ENCODE measurements around the gene TOP2A.
"Not testable (repeated sequence)": the region's sequence is repeated elsewhere in the genome, so short reads cannot be mapped to it uniquely, and the experiment has no call there.

The TOP2A gene

DNA sequence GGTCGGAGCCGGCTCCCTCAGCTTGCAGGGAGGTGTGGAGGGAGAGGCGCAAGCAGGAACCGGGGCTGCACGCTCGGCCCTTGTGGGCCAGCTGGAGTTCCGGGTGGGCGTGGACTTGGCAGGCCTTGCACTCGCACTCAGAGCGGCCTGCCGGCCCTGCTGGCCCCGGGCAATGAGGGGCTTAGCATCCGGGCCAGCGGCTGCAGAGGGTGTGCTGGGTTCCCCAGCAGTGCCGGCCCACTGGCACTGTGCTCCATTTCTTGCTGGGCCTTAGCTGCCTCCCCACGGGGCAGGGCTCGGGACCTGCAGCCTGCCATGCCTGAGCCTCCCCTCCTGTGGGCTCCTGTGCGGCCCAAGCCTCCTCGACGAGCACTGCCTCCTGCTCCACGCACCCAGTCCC lies 41.9 kb downstream of the TOP2A start:
- not testable (repeated sequence) for DNase-seq (ENCODE audit: low read depth in 3 of 3)

DNA sequence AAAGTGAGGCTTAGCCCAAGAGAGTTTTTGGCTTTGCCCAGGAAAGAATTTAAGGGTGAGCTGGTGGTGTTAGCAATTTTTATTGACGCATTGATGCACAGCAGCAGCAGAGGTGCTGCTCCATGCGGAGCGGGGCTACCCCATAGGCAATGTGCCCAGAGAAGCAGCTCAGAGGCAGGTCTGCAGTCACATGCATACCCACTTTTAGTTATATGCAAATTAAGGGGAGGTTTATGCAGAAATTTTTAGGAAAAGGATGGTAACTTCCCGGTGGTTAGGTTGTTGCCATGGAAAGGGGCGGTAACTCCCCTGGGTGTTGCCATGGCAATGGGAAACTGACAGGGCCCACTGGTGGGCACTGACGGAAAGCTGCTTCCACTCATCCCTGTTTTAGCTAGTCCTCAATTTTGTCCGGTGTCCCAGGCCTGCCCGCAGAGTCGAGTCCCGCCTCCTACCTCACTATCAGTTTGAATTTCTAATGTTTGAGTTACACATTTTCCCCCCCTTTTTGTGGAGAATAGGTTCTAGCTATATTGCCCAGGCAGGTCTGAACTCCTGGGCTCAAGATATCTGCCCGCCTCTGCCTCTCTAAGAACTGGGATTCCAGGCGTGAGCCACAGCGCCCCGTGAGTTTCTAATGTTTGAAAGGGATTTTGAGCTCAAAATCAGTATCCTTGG lies 42.7 kb downstream of the TOP2A start:
- no peak for DNase-seq (ENCODE audit: low read depth in 3 of 3)

DNA sequence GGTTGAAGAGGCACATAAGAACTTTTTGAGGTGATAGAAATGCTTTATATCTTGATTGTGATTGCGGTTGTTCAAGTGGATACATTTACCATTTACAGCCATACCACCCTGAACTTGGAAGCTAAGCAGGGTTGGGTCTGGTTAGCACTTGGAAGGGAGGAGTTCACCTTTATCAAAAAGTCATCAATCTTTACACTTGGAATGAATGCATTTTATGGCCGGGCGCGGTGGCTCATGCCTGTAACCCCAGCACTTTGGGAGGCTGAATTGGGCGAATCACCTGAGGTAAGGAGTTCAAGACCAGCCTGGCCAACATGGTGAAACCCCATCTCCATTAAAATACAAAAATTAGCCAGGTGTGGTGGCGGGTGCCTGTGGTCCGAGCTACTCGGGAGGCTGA lies 43.7 kb downstream of the TOP2A start:
- DNase-seq (ENCODE audit: low read depth in 3 of 3) = no peak

DNA sequence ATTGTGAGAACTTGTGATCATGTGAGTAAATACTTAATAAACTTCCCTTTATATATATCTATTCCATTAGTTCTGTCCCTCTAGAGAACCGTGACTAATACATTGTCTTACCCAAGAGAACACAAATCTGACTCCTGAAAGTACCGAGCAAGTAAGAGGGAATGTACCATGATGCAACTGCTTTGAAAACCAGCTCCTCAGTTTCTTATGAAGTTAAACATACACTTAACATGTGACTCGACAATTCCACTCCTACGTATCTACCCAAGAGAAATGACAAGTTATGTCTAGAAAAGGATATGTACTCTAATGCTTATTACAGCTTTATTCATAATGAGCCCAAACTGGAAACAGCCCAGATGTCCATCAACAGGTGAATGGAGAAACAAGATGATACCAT lies 44.4 kb downstream of the TOP2A start:
- DNase-seq (ENCODE audit: low read depth in 3 of 3) = no peak

DNA sequence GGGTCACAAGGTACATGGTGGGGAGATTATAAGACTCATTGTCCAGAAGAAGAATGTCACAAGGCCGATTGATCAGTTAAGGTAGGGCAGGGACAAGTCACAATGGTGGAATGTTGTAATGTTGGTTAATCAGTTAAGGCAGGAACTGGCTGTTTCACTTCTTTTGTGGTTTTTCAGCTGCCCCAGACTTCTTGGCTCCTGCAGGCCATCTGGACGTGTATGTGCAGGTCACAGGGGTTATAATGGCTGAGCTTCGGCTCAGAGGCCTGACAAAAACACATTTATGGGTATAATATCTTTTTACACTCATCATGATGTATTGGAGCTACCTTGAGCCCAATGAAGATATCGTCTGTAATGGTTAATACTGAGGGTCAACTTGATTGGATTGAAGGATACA lies 45.1 kb downstream of the TOP2A start:
- DNase-seq (ENCODE audit: low read depth in 3 of 3) = not testable (repeated sequence)

DNA sequence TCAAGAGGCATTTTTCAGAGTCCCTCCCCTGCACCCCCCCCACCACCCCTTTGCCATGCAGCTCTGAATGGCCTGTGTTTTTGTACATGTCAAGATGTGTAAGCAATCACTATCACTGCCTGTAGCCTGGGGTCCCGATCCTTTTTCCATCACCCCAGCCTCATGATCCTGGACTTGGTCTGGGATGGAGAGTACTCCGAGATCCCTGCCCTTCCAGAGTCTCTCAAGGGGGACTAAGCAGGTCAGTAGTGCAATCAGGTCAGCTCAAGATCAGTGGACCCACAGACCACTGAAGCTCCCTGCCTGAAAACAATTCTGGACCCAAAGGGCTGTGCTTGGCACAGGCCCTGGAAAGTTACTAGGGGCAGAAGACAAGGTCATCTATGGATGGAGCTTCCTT lies 45.7 kb downstream of the TOP2A start:
- DNase-seq (ENCODE audit: low read depth in 3 of 3) = no peak

DNA sequence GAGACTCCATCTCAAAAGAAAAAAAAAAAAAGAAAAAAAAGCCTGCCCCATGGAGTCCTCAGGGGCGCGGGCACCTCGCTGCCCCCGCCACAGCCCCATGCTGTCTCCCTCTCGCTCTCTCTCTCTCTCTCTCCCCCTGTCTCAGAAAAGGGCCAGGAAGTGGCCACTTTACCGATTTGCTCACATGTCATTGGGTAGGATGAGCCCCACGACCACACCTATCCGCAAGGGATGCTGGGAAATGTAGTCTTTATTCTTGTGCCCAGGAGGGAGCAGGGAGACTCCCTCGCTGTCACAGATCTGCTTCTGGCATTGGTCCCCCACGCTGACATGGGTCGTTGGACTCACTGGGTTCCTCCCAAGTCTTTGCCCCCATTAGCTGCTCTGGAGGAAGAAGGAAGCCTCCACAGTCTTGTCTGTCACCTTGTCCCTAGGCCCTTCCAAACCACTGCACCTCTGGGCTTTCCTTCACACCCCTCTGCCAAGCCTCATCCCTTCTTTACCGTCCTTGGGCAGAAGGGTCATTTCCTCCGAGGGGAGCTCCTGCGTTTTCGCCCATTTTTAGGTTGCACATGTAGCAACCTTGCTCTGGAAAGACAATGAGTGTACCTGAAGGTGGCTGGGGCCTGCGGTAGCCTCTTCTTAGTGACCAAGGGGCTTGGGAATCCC lies 46.3 kb downstream of the TOP2A start:
- DNase-seq (ENCODE audit: low read depth in 3 of 3) = no peak

DNA sequence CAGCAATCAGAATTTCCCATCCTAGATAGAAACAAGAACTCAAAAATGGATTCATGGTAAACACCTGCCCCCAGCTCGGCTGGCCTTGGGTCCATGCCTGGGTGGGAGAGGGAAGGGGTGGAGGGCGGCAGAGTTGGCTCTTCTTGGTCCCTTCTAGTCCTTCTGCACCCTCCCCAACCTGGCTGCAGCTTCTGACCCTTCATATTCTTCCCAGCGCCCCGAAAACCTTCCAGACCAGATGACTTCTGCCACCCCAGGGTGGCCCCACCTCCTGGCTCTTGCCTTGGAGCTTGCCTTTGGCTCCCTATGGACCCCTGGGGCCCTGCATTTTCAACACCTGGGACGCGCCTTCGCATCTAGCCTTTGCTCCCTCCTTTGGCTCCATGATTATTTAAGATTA lies 47.8 kb downstream of the TOP2A start:
- DNase-seq (ENCODE audit: low read depth in 3 of 3) = no peak

DNA sequence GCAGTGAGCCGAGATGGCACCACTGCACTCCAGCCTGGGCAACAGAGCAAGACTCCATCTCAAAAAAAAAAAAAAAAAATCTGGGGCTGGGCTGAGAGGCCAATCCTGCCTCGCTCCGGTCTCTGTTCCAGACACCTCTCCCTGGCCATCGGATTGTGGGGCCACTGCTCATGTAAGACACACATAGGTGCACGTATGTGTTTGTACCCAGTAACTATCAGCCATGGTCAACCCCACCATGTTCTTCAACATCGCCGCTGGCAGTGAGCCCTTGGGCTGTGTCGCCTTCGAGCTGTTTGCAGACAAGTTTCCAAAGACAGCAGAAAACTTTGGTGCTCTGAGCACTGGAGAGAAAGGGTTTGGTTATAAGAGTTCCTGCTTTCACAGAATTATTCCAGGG lies 50.0 kb downstream of the TOP2A start:
- not testable (repeated sequence) for DNase-seq (ENCODE audit: low read depth in 3 of 3)

DNA sequence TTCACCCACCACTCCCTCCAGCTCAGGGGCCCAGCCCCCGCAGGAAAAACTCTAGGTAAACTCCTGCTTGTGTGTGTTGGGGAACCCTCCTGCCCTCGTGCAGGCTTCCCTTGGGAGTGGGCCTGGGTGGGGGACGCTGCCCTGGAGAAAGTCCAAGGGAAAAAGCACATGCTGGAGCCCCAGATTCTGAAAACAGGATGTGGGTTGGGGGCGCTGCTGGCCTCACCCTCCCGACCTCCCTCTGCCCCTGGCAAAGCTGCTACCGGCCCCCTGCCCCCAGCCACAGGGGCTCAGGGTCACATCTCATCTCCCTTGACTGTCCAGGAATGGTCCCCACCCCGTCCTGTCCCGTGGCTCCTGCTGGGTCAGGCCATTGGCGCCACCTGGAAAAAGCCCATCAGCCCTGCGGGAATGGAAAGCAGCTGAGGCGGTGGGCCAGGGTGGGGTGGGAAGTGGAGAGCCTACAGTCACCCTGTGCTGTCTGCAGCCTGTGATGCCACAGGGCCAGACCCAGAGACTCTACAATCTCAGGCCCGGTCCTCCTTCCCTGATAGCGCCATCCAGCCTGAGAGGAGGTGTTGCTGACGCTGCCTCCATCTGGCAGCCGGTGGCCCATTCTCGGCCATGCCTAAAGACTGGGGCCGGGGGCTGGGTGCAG lies 50.7 kb downstream of the TOP2A start:
- no peak for DNase-seq (ENCODE audit: low read depth in 3 of 3)

DNA sequence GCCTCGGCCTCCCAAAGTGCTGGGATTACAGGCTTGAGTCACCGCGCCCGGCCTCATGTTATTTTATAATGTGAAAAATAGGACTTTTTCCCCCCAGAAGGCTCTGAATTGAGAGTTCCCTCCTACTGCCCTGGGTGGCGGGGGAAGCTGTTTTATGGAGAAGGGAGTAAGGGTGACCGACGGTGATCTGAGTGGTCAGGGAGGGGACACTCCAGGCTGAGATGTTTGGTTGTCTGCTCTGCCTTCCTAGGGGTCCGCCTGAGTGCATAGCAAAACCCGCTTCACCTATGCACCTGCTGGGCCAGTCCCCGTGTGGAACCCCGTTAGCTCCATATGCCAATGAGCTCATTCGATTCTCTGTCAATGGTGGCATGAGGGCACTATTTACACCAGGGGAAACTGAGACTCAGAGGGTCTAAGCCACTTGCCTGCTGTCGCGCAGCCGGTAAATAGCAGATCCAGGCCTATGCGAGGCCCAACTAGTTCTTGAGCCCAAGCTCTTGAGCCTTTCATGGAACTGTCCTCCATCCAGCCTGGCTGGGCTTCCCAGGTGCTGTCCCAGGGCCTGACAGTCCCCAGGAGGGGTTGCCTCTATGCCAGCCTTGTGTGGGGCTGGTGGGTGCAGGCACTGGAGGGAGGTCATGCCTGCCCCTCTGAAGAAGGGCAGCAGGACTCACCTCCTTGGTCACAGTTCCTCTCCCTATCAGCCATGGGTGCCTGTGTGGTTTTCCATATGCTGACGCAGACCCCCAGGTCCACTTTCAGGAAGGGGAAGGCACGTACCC lies 51.4 kb downstream of the TOP2A start:
- DNase-seq (ENCODE audit: low read depth in 3 of 3) = no peak

DNA sequence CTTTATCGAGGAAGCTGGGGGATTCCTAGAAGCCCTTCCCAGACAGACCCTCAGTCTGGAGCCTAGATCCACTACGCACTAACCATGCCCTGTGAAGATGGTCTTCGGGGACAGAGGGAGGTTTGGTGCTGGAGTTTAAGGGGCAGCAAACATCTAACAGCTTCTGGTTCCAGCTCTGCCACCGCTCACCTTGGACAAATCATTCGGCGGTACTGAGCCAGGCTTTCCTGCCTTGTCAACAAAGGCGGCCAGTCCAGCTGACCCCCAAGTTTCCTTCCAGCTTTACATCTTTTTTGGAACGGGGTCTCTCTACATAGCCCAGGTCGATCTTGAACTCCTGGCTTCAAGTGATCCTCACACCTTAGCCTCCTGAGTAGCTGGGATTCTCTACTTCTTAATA lies 52.8 kb downstream of the TOP2A start:
- DNase-seq (ENCODE audit: low read depth in 3 of 3) = no peak

DNA sequence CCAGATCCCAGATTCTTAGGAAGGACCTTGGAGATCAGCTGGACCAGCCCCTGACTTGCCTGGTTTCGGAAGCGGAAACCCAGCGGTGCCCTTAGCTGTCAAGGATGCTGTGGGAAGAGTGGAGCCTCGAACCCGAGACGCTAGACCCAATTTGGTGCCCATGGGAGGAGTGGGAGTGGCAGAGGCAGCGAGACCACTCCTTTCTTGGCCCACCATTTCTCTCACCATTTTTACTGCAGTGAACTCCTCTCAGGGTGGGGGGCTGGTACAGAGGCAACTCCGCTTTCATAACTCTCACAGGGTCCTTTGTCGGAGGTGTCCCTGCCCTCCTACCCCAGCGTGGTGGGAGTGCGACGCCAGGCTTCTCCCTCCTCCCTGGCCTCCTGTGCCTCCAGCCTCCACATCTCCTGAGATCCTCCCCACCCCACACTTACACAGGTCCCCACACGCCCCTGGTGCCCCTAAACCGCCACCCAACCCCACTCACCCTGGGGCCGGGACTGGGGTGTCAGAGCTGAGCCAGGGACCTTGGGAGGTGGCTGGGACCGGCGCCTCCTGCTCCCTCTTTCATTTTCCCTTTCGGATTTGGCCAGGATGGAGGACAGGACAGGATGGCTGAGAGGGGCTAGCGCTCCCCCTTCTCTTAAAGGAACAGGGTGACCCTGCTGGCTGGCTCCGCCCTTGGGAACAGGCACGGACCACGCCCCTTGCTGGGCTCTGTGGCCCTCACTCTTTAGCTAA lies 53.4 kb downstream of the TOP2A start, which contains the start of gene GJD3:
TSS of gene GJD3 (minus strand) at position 617 of the 741 bp plus-strand sequence. CDS start 922 bp downstream, outside the sequence.
- no peak for DNase-seq (ENCODE audit: low read depth in 3 of 3)

DNA sequence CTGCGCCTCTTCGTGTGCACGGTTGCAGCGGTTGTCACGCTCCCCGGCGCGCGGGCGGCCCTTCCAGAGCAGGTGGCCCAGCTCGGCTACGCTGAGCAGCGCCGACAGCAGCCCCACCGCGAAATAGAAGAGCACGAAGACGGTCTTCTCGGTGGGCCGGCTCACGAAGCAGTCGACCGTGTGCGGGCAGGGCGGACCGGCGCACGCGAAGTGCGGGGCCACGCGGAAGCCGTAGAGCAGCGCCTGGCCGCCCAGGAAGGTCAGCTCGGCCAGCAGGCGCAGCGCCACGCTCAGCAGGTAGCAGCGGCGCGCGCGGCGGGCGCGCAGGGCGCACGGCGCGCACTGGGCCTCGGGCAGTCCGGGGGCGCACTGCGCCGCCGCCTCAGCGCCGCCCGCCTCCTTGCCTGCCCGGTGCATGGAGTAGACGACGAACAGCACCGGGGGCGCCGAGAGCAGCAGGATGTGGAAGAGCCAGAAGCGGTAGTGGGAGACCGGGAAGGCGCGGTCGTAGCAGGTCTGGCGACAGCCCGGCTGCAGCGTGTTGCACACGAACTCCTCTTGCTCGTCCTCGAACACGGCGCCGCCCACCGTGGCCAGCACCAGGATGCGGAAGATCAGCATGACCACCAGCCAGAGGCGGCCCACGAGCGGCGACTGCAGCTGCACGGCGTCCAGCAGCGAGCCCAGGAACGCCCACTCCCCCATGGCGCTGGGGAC lies 54.4 kb downstream of the TOP2A start:
- DNase-seq (ENCODE audit: low read depth in 3 of 3) = peak in 1 of 3 experiments; percentile 33

DNA sequence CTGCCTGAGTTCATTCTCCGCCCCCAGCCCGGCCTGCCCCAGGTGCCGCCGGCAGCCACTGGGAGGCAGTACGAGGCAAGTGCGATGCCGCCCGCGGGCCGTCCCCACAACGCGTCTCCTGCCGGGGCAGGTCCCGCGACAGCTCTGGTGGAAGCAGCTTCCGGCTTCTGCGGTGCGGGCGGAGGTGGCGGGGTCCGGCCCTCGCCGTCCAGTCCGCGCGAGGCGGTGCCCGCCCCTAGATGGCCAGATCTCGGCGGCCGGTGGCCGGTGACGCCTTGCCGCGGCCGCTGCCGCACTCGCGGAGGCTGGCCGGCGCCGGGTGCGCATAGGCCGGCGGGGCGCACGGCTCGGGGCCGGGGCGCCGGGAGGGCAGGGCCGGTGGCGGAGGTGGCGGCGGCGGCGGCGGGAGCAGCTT lies 55.0 kb downstream of the TOP2A start:
- DNase-seq (ENCODE audit: low read depth in 3 of 3) = peak; percentile 71 to 90 (median 75)

DNA sequence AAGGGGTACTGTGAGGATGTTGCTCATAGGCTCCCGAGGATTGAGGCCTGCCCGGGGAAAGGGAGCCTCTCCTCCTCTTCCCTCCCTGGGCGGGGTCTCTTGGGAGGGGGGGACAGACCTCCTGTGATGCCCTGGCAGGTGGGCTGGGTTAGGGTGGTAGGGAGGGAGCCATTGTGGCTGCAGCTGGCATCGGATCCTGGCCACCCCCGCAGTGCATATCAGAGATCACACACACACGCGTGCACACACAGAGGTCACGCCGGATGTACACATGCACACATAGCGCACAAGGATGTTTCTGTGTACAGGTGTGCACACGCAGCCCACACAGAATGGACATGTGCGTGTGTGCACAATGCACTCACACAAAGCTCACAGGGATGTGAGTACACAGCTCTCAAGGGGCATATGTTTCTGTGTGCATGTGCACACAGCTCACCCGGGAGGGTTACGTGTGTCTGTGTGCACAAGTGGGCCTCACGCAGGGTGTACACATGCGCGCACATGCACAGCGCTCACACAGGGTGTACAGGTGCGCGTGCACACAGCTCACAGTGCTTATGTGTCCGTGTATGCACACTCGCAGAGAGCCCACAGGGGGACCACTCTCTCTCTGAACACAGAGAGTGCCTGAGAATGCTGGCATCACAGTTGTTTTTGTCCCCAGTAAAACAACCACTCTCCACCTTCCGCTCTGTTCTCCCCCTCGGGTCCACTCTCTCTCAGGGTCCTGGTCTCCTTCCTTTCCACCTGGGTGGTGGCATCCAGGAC lies 55.6 kb downstream of the TOP2A start:
- DNase-seq (ENCODE audit: low read depth in 3 of 3) = no peak

DNA sequence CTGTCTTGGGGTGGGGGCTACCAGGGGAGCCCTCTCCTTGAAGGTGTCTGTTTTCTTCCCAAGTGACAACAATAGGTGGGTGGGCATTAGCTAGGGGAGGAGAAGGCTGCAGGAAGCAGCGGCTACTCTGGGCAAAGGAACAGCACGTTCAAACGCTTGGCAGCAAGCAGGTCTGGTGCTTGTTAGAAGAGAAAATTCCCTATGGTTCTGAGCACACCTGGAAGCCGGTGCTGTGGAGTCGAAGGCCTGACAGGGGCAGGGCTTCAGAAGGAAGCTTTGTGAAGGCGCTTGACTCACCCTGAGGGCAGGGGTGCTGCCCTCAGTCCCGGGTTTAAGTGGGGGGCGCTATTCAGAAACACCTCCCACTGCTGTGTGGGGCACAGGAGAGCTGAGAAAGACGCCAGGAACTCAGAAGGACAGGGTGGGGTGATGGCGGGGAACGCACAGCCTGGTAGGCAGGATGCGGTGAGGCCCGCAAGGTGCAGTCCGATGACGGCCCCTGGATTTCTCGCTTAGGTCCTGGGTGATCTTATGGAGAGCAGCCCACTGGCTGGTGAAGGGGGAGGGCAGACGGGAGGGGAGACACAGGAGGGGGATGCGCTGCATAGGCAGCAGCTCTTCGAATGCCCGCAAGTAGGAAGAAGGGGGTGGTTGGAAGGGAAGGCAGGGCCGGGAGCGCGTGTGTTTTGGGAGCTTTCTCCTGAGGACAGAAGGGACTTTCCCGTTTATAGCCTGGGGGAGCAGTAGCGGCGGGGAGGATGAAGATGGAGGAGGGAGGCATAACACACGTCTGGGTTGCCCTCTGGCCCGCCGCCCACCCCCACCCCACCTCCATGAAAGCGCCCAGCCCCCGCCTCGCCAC lies 56.4 kb downstream of the TOP2A start:
- no peak for DNase-seq (ENCODE audit: low read depth in 3 of 3)

DNA sequence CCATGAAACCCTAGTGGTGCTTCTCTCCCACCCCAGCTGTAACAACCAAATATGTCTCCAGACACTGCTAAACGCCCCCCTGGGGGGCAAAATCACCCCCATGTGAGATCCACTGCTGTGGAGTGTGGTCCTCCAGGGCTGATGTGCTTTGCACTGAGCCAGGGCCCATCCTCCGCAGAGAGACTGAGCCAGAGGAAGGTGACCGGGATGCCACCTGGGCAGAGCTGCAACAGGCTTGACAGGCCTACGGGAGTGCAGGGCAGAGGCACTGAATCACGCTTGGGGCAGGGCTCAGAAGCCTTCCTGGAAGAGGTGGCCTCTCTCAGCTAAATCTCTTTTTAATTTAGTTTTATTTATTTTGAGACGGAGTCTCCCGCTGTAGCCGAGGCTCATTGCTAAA lies 57.6 kb downstream of the TOP2A start:
- DNase-seq (ENCODE audit: low read depth in 3 of 3) = no peak

All from stimulated activated CD4-positive, alpha-beta T cell treated with anti-CD3 and anti-CD28 coated beads, TNF-alpha, amount 100 ng/mL, for 24 hours (primary cell).